Testis (tissue), 3 donors: ENCODE data around the gene EXOC4. TPM values are rescaled to one million over a fixed set of nuclear protein-coding genes. Genes with fewer than 3 reads are reported as not detected.

ENCODE experiments used
- DNase-seq: peaks from one replicate; pipeline ENCODE4 v3.0.0-alpha.2; 2019
- H3K27ac ChIP-seq, 2 donors: fragments of 200-600 bp; sonication (generic); one replicate each; pipeline ENCODE4 v1.5.1; 2019
- H3K27me3 ChIP-seq: fragments of 200-600 bp; sonication (generic); one replicate; pipeline ENCODE4 v1.5.1; 2019
- H3K36me3 ChIP-seq: fragments of 200-600 bp; sonication (generic); one replicate; pipeline ENCODE4 v1.5.1; 2017; ENCODE audit warnings: low read depth; ENCODE audit errors: missing control alignments
- H3K4me1 ChIP-seq: fragments of 200-600 bp; sonication (generic); one replicate; pipeline ENCODE4 v1.5.1; 2019
- H3K4me3 ChIP-seq, 2 donors: fragments of 200-600 bp; sonication (generic); one replicate each; pipeline ENCODE4 v1.5.1; 2017 to 2019
- H3K9me3 ChIP-seq: fragments of 200-600 bp; sonication (generic); one replicate; pipeline ENCODE4 v1.5.1; 2017
- CTCF ChIP-seq, 3 experiments: fragments of 450-650 bp in 2 of 3; fragments of 200-600 bp in 1 of 3; sonication (generic) in 1 of 3; IDR thresholded peaks; one replicate each; pipeline ENCODE4 v1.5.1; 2016 to 2019; ENCODE audit warnings: antibody characterized with exemption in 3 of 3, mild to moderate bottlenecking in 2 of 3, moderate library complexity in 1 of 3
- POLR2A ChIP-seq: fragments of 450-650 bp; IDR thresholded peaks from one replicate; pipeline ENCODE4 v1.6.1; 2017; ENCODE audit warnings: antibody characterized with exemption, mild to moderate bottlenecking, moderate library complexity
- WGBS, 2 donors: methylation state at CpG; one replicate each; pipeline ENCODE4 v1.1.5; 2018; 5-methylcytosine and 5-hydroxymethylcytosine counted together
- intact Hi-C: fragments of 100-400 bp; cut with DNase I; formaldehyde crosslinking; loops from one replicate; pipeline ENCODE4 v1.15.1; 2023; ENCODE audit warnings: low total_unique reads
- polyA plus RNA-seq: library from polyadenylated mRNA; stranded (reverse); fragments of 350-450 nt; fragmentation: Illumina TruSeq; extraction: RNeasy Lipid Tissue Mini Kit (QIAGEN cat#74804); gene quantifications from one replicate; pipeline ENCODE4 v1.2.3, GENCODE V29; 2014; ENCODE audit warnings: low read depth, low replicate concordance; ENCODE audit not compliant: insufficient read depth
- total RNA-seq, 2 donors: library from RNA; depleted of rRNA; stranded (reverse); fragments of >200 nt; gene quantifications; one replicate each; pipeline ENCODE4 v1.2.3, GENCODE V29; 2016

The EXOC4 gene
- total and polyA plus RNA-seq, 3 donors from 2014 or later = 47.4 to 169 (median 142) TPM

GRCh38 chr7:133601617-133602016 lies 348.7 kb downstream of the EXOC4 start:
- intact Hi-C loops = no loop called here
- Histone ChIP-seq H3K27me3 (no peaks in the 10 kb centered on the region), H3K9me3 (no peaks in the 10 kb centered on the region), H3K4me3 (no peak overlapping the region), H3K4me1 (no peaks in the 10 kb centered on the region), H3K36me3 (no peaks in the 10 kb centered on the region), H3K27ac (no peak overlapping the region)
- 84 to 88% methylated on average over 2 of the region's 2 CpGs for WGBS, 2 donors
- TF ChIP-seq CTCF (IDR thresholded peaks at IDR 0.05) = no peak
- TF ChIP-seq POLR2A = no peak
- no peak for DNase-seq

GRCh38 chr7:133602291-133602690 lies 349.4 kb downstream of the EXOC4 start:
- Histone ChIP-seq H3K4me3 (no peak overlapping the region), H3K27ac (no peak overlapping the region), H3K36me3 (no peaks in the 10 kb centered on the region), H3K4me1 (no peaks in the 10 kb centered on the region), H3K27me3 (no peaks in the 10 kb centered on the region), H3K9me3 (no peaks in the 10 kb centered on the region)
- no peak for DNase-seq
- WGBS, 2 donors = 63 to 71% methylated on average over 4 of the region's 4 CpGs
- TF ChIP-seq CTCF (IDR thresholded peaks at IDR 0.05) = no peak
- TF ChIP-seq POLR2A = no peak
- intact Hi-C loops = no loop called here

GRCh38 chr7:133606991-133607390 lies 354.1 kb downstream of the EXOC4 start:
- WGBS, 2 donors = 89 to 95% methylated on average over 4 of the region's 4 CpGs
- Histone ChIP-seq H3K9me3 (no peaks in the 10 kb centered on the region), H3K4me3 (no peak overlapping the region), H3K27me3 (no peaks in the 10 kb centered on the region), H3K27ac (no peak overlapping the region), H3K36me3 (no peaks in the 10 kb centered on the region), H3K4me1 (no peaks in the 10 kb centered on the region)
- TF ChIP-seq POLR2A = no peak
- TF ChIP-seq CTCF (IDR thresholded peaks at IDR 0.05) = no peak
- DNase-seq = no peak
- intact Hi-C loops = no loop called here

GRCh38 chr7:133609806-133610205 lies 356.9 kb downstream of the EXOC4 start:
- Histone ChIP-seq H3K9me3 (no peaks in the 10 kb centered on the region), H3K36me3 (no peaks in the 10 kb centered on the region), H3K4me1 (no peaks in the 10 kb centered on the region), H3K27me3 (no peaks in the 10 kb centered on the region), H3K4me3 (no peak overlapping the region), H3K27ac (no peak overlapping the region)
- intact Hi-C loops = no loop called here
- no peak for DNase-seq
- 94 to 100% methylated on average over 1 of the region's 1 CpG for WGBS, 2 donors
- no peak for TF ChIP-seq POLR2A
- TF ChIP-seq CTCF (IDR thresholded peaks at IDR 0.05) = no peak

- intact Hi-C loops = no loop called here
- Histone ChIP-seq H3K4me1 (no peaks in the 10 kb centered on the region), H3K9me3 (no peaks in the 10 kb centered on the region), H3K4me3 (no peak overlapping the region), H3K36me3 (no peaks in the 10 kb centered on the region), H3K27ac (no peak overlapping the region), H3K27me3 (no peaks in the 10 kb centered on the region)
- DNase-seq = no peak
- TF ChIP-seq POLR2A (no peak), CTCF (IDR thresholded peaks at IDR 0.05) (no peak)
Observed at GRCh38 chr7:133611955-133612354, 359.1 kb downstream of the EXOC4 start.
